Measurements from ENCODE around the gene PLEKHA3.

DNA sequence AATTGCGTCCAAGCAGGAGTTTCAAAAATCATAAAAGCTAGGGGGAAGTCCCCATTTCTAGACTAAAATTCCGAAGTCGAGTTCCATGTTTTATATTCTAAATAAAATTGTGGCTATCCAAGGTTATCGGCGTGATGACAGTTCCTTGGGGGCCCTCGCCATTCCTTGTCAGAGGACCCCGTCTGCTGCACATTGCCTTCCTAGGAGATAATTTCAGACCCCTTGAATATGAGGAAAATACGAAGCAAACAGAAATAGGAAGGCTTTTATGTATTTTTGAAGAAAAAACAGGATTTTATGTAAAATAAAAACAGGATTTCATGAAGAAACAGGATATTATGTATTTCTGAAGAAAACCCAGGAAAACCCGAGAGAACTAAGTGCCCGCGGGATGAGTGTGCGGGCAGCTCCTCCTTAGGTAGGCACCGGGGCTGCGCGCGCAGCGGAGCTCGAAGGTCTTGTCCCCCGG, 465 bp upstream of the PLEKHA3 start:
- TF ChIP-seq, protein P1, sequence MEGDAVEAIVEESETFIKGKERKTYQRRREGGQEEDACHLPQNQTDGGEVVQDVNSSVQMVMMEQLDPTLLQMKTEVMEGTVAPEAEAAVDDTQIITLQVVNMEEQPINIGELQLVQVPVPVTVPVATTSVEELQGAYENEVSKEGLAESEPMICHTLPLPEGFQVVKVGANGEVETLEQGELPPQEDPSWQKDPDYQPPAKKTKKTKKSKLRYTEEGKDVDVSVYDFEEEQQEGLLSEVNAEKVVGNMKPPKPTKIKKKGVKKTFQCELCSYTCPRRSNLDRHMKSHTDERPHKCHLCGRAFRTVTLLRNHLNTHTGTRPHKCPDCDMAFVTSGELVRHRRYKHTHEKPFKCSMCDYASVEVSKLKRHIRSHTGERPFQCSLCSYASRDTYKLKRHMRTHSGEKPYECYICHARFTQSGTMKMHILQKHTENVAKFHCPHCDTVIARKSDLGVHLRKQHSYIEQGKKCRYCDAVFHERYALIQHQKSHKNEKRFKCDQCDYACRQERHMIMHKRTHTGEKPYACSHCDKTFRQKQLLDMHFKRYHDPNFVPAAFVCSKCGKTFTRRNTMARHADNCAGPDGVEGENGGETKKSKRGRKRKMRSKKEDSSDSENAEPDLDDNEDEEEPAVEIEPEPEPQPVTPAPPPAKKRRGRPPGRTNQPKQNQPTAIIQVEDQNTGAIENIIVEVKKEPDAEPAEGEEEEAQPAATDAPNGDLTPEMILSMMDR (IDR thresholded peaks at IDR 0.05) = no peak
- TF ChIP-seq EZH2phosphoT487 (IDR thresholded peaks at IDR 0.05) (no peak), EZH2 (IDR thresholded peaks at IDR 0.05) (no peak)

Data from neural progenitor cell (in vitro differentiated cells).